H9 (cell line): ENCODE results near the gene ZCCHC7. TPM values are rescaled to one million over a fixed set of nuclear protein-coding genes. Genes with fewer than 3 reads are reported as not detected.

Experiments used
- DNase-seq: peaks from one replicate; pipeline ENCODE4 v3.0.0-alpha.2; 2017
- H2AFZ ChIP-seq: one replicate; pipeline ENCODE4 v1.6.1; 2013; ENCODE audit warnings: mild to moderate bottlenecking, low read length, control low read depth, moderate library complexity
- H2AK5ac ChIP-seq: 2 replicates; pipeline ENCODE4 v1.6.1; 2013; ENCODE audit warnings: low read length, control low read depth, mixed read lengths; ENCODE audit not compliant: insufficient read length
- H2BK120ac ChIP-seq: one replicate; pipeline ENCODE4 v1.6.1; 2013; ENCODE audit warnings: low read depth, mild to moderate bottlenecking, low read length, control low read depth, inconsistent platforms; ENCODE audit not compliant: poor library complexity, severe bottlenecking
- H2BK12ac ChIP-seq: 2 replicates; pipeline ENCODE4 v1.6.1; 2013; ENCODE audit warnings: low read length, control low read depth, mixed read lengths, low read depth; ENCODE audit not compliant: insufficient read length
- H2BK15ac ChIP-seq: 2 replicates; pipeline ENCODE4 v1.6.1; 2013; ENCODE audit warnings: low read depth, low read length, control low read depth
- H2BK20ac ChIP-seq: one replicate; pipeline ENCODE4 v1.6.1; 2013; ENCODE audit warnings: low read depth, mild to moderate bottlenecking, low read length, control low read depth, inconsistent platforms; ENCODE audit not compliant: poor library complexity, severe bottlenecking
- H2BK5ac ChIP-seq: 2 replicates; pipeline ENCODE4 v1.6.1; 2013; ENCODE audit warnings: low read length, control low read depth, mixed read lengths; ENCODE audit not compliant: insufficient read length
- H3K14ac ChIP-seq: 2 replicates; pipeline ENCODE4 v1.6.1; 2013; ENCODE audit warnings: low read length, control low read depth; ENCODE audit not compliant: insufficient read depth
- H3K18ac ChIP-seq: 2 replicates; pipeline ENCODE4 v1.6.1; 2013; ENCODE audit warnings: low read depth, mild to moderate bottlenecking, mixed read lengths, low read length, control low read depth; ENCODE audit not compliant: insufficient read length
- H3K23ac ChIP-seq: 2 replicates; pipeline ENCODE4 v1.6.1; 2013; ENCODE audit warnings: low read length, control low read depth, mixed read lengths, low read depth; ENCODE audit not compliant: insufficient read length
- H3K23me2 ChIP-seq: 2 replicates; pipeline ENCODE4 v1.6.1; 2013; ENCODE audit warnings: low read depth, mild to moderate bottlenecking, mixed read lengths, low read length, control low read depth; ENCODE audit not compliant: insufficient read length, poor library complexity, severe bottlenecking
- H3K27ac ChIP-seq: 2 replicates; pipeline ENCODE4 v1.5.1; 2013; ENCODE audit warnings: low read length, control low read depth, mixed read lengths, low read depth; ENCODE audit not compliant: insufficient read length
- H3K27me3 ChIP-seq: 2 replicates; pipeline ENCODE4 v1.6.1; 2013; ENCODE audit warnings: low read length, control low read depth, inconsistent platforms; ENCODE audit not compliant: insufficient read depth
- H3K4ac ChIP-seq: 2 replicates; pipeline ENCODE4 v1.6.1; 2013; ENCODE audit warnings: low read depth, mild to moderate bottlenecking, control low read depth, inconsistent platforms, low read length, moderate library complexity
- H3K4me1 ChIP-seq: 2 replicates; pipeline ENCODE4 v1.6.1; 2013; ENCODE audit warnings: low read length, control low read depth, inconsistent platforms; ENCODE audit not compliant: insufficient read depth
- H3K4me2 ChIP-seq: 2 replicates; pipeline ENCODE4 v1.6.1; 2013; ENCODE audit warnings: low read length, control low read depth, mixed read lengths; ENCODE audit not compliant: insufficient read length, insufficient read depth
- H3K56ac ChIP-seq: 2 replicates; pipeline ENCODE4 v1.6.1; 2013; ENCODE audit warnings: low read depth, mild to moderate bottlenecking, mixed read lengths, low read length, control low read depth; ENCODE audit not compliant: insufficient read length
- H3K79me1 ChIP-seq: 2 replicates; pipeline ENCODE4 v1.6.1; 2013; ENCODE audit warnings: low read depth, mild to moderate bottlenecking, moderate library complexity, low read length, control low read depth, inconsistent platforms; ENCODE audit not compliant: insufficient read depth, poor library complexity, severe bottlenecking
- H3K79me2 ChIP-seq: 2 replicates; pipeline ENCODE4 v1.6.1; 2013; ENCODE audit warnings: low read length, control low read depth, inconsistent platforms; ENCODE audit not compliant: insufficient read depth
- H3K9ac ChIP-seq: 2 replicates; pipeline ENCODE4 v1.6.1; 2013; ENCODE audit warnings: low read length, control low read depth, mixed read lengths; ENCODE audit not compliant: insufficient read length; ENCODE audit errors: extremely low read depth
- H3K9me3 ChIP-seq: one replicate; pipeline ENCODE4 v1.6.1; 2013; ENCODE audit warnings: low read depth, low read length, inconsistent platforms; ENCODE audit not compliant: control insufficient read depth
- H3T11ph ChIP-seq: one replicate; pipeline ENCODE4 v1.6.1; 2013; ENCODE audit warnings: mild to moderate bottlenecking, low read length, control low read depth, inconsistent platforms
- H4K20me1 ChIP-seq: one replicate; pipeline ENCODE4 v1.6.1; 2013; ENCODE audit not compliant: control insufficient read depth, insufficient read length, insufficient read depth
- H4K5ac ChIP-seq: 2 replicates; pipeline ENCODE4 v1.6.1; 2013; ENCODE audit warnings: low read depth, mild to moderate bottlenecking, mixed read lengths, low read length, control low read depth; ENCODE audit not compliant: insufficient read length
- H4K8ac ChIP-seq: replicated peaks from 2 replicates; pipeline ENCODE4 v1.6.1; 2013; ENCODE audit warnings: low read length, control low read depth, mixed read lengths, low read depth; ENCODE audit not compliant: insufficient read length
- H4K91ac ChIP-seq: 2 replicates; pipeline ENCODE4 v1.6.1; 2013; ENCODE audit warnings: low read depth, mild to moderate bottlenecking, moderate library complexity, mixed read lengths, low read length, control low read depth; ENCODE audit not compliant: insufficient read length
- H3K27ac Mint-ChIP-seq, 3 experiments: 2 replicates in 2 of 3; 3 replicates in 1 of 3; pipeline ENCODE4 v1.8.0; 2020 to 2021; ENCODE audit warnings: mixed read lengths in 3 of 3, mild to moderate bottlenecking in 1 of 3, moderate library complexity in 1 of 3
- H3K27me3 Mint-ChIP-seq: 2 replicates; pipeline ENCODE4 v1.8.0; 2021; ENCODE audit warnings: low read depth, mild to moderate bottlenecking, moderate library complexity, mixed read lengths
- H3K36me3 Mint-ChIP-seq, 3 experiments: 2 replicates in 2 of 3; 3 replicates in 1 of 3; pipeline ENCODE4 v1.8.0; 2020 to 2021; ENCODE audit warnings: low read depth in 3 of 3, mixed read lengths in 3 of 3; ENCODE audit not compliant: insufficient read depth in 1 of 3
- H3K4me1 Mint-ChIP-seq, 2 experiments: 2 replicates each; pipeline ENCODE4 v1.8.0; 2020; ENCODE audit warnings: mixed read lengths in 2 of 2
- H3K4me3 Mint-ChIP-seq, 2 experiments: 2 replicates in 1 of 2; 3 replicates in 1 of 2; pipeline ENCODE4 v1.8.0; 2020 to 2021; ENCODE audit warnings: mild to moderate bottlenecking in 2 of 2, mixed read lengths in 2 of 2, moderate library complexity in 1 of 2
- H3K9me3 Mint-ChIP-seq, 2 experiments: 2 replicates in 1 of 2; 3 replicates in 1 of 2; pipeline ENCODE4 v1.8.0; 2020; ENCODE audit warnings: mild to moderate bottlenecking in 2 of 2, mixed read lengths in 2 of 2, moderate library complexity in 1 of 2
- CTCF ChIP-seq: fragments of 200-600 bp; sonication (generic); conservative IDR thresholded peaks from 3 replicates; pipeline ENCODE4 v1.8.0; 2021; ENCODE audit warnings: antibody characterized with exemption, mild to moderate bottlenecking
- WGBS: extraction: QIAGEN DNeasy Blood & Tissue Kit; methylation state at CpG from one replicate; pipeline ENCODE4 v1.1.7; 2013; ENCODE audit warnings: missing lambda C conversion rate, low lambda C conversion rate, mixed read lengths; ENCODE audit not compliant: insufficient read length; ENCODE audit errors: extremely low coverage; 5-methylcytosine and 5-hydroxymethylcytosine counted together
- total RNA-seq: library from RNA; stranded (reverse); gene quantifications from 2 replicates; pipeline ENCODE4 v1.2.1, GENCODE V29; 2021

ZCCHC7 gene
- total RNA-seq, 1 experiment from 2014 or later, result 20.3 TPM

DNA sequence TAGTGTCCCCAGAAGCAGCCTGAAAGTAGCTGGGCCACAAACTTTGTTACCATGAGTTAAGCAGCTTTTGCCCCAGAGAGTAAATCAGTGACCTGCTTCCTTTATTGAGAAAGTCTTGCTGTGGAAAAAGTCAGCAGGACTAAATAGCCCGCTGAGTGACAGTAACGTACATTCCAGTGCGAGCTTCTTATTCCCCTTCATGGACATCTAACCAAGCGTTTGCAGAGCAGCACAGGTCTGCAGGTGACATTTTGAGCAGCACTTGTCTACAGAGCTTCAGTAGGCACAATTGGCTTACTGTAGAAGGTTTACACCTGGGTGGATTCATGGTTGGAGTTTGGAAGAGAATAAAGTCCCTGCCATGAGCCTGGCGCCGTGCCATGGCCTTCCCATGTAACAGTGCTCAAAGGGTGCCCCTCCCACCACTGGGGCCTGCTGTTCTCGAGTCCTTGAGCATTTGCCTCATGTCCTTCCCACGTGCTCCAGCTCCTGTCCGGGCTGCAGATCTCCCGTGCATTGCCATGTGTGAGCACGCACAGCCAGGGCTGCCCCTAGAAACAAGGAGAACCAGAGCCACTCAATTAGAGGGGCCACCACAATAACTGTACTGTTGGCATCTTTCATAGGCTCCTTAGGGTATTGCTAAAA, 260.8 kb downstream of the ZCCHC7 start:
- no peak for TF ChIP-seq CTCF
- no peaks in the 10 kb centered on the region; the same call in 1 of the 2 replicates for H3K4me1 ChIP-seq
- H2BK5ac ChIP-seq, result no peak overlapping the region
- H3K23ac ChIP-seq, result no peak overlapping the region
- H3K79me2 ChIP-seq, result no peaks in the 10 kb centered on the region
- DNase-seq, result no peak
- no peak overlapping the region for H3K9ac ChIP-seq
- no peak overlapping the region for H4K5ac ChIP-seq
- no peak overlapping the region for H2BK12ac ChIP-seq
- H3K14ac ChIP-seq, result no peak overlapping the region; the same call in 1 of the 2 replicates
- Mint-ChIP-seq H3K27me3 (no peaks in the 10 kb centered on the region), H3K4me1 (peaks cover 3% of the 10 kb centered on the region in 2 experiments; a peak in 1 of 4 replicates), H3K9me3 (no peaks in the 10 kb centered on the region; a peak in 1 of 5 replicates), H3K27ac (no peak overlapping the region; a peak in 1 of 7 replicates), H3K4me3 (no peak overlapping the region), H3K36me3 (0 out of 7 replicates have a peak, but pooled peaks cover 0 to 3% (median 0%) of the 10 kb centered on the region in 3 experiments)
- no peaks in the 10 kb centered on the region for H4K20me1 ChIP-seq
- H3K23me2 ChIP-seq, result no peaks in the 10 kb centered on the region
- H3K79me1 ChIP-seq, result no peaks in the 10 kb centered on the region
- no peak overlapping the region for H2AK5ac ChIP-seq
- no peak overlapping the region for H2BK120ac ChIP-seq
- H3K27me3 ChIP-seq, result no peaks in the 10 kb centered on the region
- H3K56ac ChIP-seq, result no peak overlapping the region
- no CpG with 5 or more reads among the region's 11 CpGs for WGBS
- no peaks in the 10 kb centered on the region for H3K9me3 ChIP-seq
- H2AFZ ChIP-seq, result no peak overlapping the region
- H4K91ac ChIP-seq, result no peak overlapping the region
- no peak overlapping the region for H3K4ac ChIP-seq
- H3K27ac ChIP-seq, result no peak overlapping the region
- H2BK20ac ChIP-seq, result no peak overlapping the region
- no peak overlapping the region for H3K4me2 ChIP-seq
- H4K8ac ChIP-seq, result no peak overlapping the region
- no peak overlapping the region for H2BK15ac ChIP-seq
- H3T11ph ChIP-seq, result no peak overlapping the region
- no peak overlapping the region for H3K18ac ChIP-seq
